SKM-1 treated with dmso at 0.1 percent for 144 hours (cell line): ENCODE measurements around the gene SMPX.

ENCODE experiments used
- DNase-seq: peaks from one replicate; lab custom pipeline; 2025; ENCODE audit not compliant: unreplicated experiment; lab: John Stamatoyannopoulos, UW

SMPX gene

GRCh38 chrX:21658152-21658737 lies 99.7 kb downstream of the SMPX start, which contains the start of gene KLHL34:
Gene KLHL34 (minus strand): TSS chrX:21658330. CDS start chrX:21657788, 542 bp downstream.
- no peak for DNase-seq

- no peak for DNase-seq
Measured at GRCh38 chrX:21657318-21658151, 100.4 kb downstream of the SMPX start.

GRCh38 chrX:21656587-21657317 lies 101.2 kb downstream of the SMPX start:
- DNase-seq, result no peak
